KOPT-K1 (cell line): ENCODE data around the gene ATG2B.
"Not testable (repeated sequence)": the region's sequence is repeated elsewhere in the genome, so short reads cannot be mapped to it uniquely, and the experiment has no call there.

Experiments used
- H3K27ac ChIP-seq: fragments of 200-600 bp; sonication (generic); 2 replicates; pipeline ENCODE4 v1.5.1; 2016; ENCODE audit warnings: antibody characterized with exemption, mild to moderate bottlenecking, low read depth, low read length; ENCODE audit not compliant: poor library complexity, severe bottlenecking
- H3K36me3 ChIP-seq: fragments of 200-600 bp; sonication (generic); 2 replicates; pipeline ENCODE4 v1.5.1; 2017; ENCODE audit warnings: antibody characterized with exemption, mild to moderate bottlenecking, low read length, moderate library complexity; ENCODE audit not compliant: insufficient read depth
- H3K9me3 ChIP-seq: fragments of 200-600 bp; sonication (generic); 2 replicates; pipeline ENCODE4 v1.5.1; 2017; ENCODE audit warnings: antibody characterized with exemption, low read length, mild to moderate bottlenecking; ENCODE audit not compliant: insufficient read depth, poor library complexity, severe bottlenecking

The ATG2B gene

DNA sequence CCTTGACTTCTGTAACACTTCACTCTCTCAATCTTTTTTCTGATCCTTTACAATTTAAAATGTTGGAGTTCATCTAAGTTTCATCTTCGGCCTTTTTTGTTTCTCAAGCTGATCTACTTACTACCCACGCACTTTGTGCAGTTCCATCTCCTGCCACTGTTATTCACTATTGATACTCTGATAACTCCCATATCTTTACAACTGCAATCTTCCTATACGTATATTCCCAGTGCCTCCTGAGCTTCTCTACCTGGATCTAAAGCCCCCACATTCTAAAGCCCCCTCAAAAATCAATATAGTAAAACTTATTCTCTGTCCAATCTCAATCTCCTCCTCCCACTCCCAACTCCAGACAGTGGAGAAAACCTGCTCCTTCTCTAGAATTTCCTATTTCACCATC lies 5.9 kb downstream of the ATG2B start:
- H3K36me3 ChIP-seq = no peaks in the 10 kb centered on the region
- no peak overlapping the region for H3K27ac ChIP-seq
- H3K9me3 ChIP-seq = no peaks in the 10 kb centered on the region

DNA sequence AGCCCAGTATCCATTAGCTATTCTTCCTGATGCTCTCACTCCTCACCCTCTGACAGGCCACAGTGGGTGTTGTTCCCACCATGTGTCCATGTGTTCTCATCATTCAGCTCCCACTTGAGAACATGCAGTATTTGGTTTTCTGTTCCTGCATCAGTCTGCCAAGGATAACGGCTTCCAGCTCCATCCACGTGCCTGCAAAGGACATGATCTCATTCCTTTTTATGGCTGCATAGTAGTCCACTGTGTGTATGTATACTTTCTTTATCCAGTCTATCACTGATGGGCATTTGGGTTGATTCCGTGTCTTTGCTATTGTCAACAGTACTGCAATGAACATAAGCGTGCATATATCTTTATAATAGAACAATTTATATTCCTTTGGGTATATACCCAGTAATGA lies 8.9 kb downstream of the ATG2B start:
- Histone ChIP-seq H3K9me3 (no peaks in the 10 kb centered on the region), H3K27ac (no peak overlapping the region), H3K36me3 (no peaks in the 10 kb centered on the region)

DNA sequence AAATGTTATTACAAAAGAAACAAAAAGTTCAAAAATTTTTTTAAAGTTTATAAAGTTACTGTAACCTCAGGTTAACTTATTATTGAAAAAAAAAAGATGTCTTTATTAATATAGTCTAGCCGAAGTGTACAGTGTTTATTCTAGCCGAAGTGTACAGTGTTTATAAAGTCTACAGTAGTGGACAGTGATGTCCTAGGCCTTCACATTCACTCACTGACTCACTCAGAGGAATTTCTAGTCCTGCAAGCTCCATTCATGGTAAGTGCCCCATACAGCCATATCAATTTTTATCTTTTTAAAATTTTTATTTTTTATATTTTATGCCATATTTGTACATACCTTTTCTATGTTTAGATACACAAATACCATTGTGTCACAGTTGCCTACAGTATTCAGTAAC lies 10.4 kb downstream of the ATG2B start:
- no peaks in the 10 kb centered on the region for H3K9me3 ChIP-seq
- H3K36me3 ChIP-seq = no peaks in the 10 kb centered on the region
- no peak overlapping the region for H3K27ac ChIP-seq

DNA sequence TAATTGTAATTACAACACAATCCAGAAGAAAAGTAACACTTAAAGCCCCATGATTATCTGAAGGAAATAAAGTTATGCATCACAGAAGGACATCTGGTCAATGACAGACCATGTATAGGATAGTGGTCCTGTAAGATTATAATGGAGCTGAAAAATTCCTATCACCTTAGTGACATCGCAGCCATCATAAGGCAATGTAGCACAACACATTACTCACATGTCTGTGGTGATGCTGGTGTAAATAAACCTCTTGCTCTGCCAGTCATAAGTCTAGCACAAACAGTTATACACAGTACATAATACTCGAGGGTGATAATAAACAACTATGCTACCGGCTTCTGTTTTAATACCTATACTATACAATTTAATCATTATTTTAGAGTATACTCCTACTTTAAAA lies 11.2 kb downstream of the ATG2B start:
- no peak overlapping the region for H3K27ac ChIP-seq
- no peaks in the 10 kb centered on the region for H3K9me3 ChIP-seq
- no peaks in the 10 kb centered on the region for H3K36me3 ChIP-seq

DNA sequence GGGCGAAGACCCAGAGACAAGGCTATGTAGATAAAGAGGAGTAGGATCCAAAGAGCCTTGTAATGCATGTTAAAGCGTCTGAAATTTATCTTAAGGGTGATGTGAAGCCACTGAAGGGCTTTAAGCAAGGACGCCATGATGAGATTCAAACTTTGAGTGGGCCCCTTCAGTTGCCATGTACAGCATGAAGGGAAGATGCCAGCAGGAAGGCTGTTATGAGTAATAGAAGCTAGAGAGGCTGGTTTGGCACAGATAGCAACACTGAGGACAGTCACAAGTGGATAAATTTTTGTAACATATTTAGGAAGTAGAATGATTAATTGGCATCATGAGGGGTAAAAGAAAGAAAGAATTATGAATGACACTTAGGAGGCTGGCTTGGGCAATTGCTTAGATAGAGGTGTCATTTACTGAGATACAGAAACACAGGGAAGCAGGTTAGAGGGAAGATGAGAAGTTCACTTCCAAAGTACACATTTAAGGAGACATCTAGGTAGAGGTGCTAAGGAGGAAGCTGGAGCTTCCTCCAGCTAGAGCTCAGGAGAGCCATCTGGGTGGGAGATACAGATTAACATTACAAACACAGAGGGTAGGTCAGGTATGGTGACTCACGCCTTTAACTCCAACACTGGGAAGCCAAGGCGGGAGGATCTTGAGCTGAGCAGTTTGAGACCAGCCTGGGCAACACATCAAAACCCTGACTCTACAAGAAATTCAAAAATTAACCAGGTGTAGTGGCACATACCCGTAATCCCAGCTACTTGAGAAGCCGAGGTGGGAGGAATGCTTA lies 13.7 kb downstream of the ATG2B start:
- Histone ChIP-seq H3K9me3 (no peaks in the 10 kb centered on the region), H3K36me3 (no peaks in the 10 kb centered on the region), H3K27ac (no peak overlapping the region)

DNA sequence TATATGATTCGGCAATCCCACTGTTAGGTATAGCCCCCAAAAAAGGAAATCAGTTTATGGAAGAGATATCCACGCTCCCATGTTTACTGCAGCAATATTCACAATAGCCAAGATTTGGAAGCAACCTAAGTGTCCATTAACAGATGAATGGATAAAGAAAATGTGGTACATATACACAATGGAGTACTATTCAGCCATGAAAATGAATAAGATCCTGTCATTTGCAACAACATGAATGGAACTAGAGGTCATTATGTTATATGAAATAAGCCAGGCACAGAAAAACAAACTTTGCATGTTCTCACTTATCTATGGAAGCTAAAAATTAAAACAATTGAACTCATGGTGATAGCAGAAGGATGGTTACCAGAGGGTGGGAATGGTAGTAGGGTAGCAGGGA lies 15.2 kb downstream of the ATG2B start:
- not testable (repeated sequence) for H3K9me3 ChIP-seq, H3K27ac ChIP-seq, H3K36me3 ChIP-seq

DNA sequence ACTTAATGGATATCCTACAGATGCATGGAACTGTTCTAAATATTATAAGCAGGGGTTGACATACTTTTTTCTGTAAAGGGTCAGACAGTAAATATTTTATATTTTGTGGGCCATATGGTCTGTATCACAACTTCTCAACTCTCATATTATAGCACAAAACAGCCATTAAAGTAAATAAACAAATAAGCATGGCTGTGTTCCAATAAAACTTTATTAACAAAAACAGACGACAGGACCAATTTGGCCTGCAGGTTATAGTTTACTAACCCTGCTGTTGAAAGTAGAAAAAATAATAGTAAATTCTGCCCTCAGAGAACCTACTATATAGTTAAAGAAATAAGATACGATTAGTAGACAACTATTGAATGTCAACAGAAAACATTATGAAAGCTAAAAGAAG lies 17.5 kb downstream of the ATG2B start:
- H3K9me3 ChIP-seq = no peaks in the 10 kb centered on the region
- H3K36me3 ChIP-seq = peaks cover 11% of the 10 kb centered on the region
- H3K27ac ChIP-seq = no peak overlapping the region

DNA sequence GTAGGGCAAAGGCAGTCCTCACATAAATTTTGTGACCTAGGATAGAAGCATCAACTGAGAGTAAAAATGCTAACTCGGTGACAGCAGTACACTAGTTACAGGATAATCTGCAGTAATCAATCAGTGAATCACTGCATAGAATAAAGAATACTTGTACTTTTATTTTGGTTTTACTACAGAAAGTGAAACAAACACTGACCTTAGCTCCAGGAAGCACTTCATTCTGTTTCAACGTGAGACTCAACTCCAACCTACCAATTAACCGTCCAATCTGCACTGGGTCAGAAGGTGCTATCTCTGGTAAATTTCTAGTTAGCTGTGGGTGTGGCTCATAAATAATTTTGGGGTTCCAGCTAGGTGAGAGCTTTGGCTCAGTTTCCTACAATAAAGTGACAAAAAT lies 21.8 kb downstream of the ATG2B start:
- H3K9me3 ChIP-seq = no peaks in the 10 kb centered on the region
- peaks cover 42% of the 10 kb centered on the region for H3K36me3 ChIP-seq
- H3K27ac ChIP-seq = no peak overlapping the region

DNA sequence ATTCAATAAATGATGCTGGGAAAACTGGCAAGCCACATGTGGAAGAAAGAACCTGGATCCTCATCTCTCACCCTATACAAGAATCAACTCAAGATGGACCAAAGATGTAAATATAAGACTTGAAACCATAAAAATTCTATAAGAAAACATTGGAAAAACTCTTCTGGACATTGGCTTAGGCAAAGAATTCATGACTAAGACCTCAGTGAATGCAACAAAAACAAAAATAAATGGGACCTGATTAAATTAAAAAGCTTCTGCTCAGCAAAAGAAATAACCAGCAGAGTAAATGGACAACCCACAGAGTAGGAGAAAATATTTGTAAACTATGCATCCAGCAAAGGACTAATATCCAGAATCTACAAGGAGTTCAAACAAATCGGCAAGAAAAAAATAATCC lies 24.6 kb downstream of the ATG2B start:
- Histone ChIP-seq H3K27ac (no peak overlapping the region), H3K36me3 (peaks cover 47% of the 10 kb centered on the region), H3K9me3 (no peaks in the 10 kb centered on the region)

DNA sequence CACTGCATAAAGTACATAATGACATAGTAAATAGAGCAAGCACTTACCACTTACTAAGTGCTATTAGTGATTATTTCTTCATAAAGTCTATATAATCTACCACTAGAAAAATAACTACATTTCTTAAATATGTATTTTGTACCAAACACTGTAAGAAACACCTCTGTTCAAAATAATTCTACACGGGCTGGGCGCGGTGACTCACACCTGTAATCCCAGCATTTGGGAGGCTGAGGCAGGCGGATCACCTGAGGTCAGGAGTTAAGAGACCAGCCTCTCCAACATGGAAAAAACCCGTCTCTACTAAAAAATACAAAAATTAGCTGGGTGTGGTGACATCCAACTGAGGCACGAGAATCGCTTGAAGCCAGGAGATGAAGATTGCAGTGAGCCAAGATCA lies 38.9 kb downstream of the ATG2B start:
- Histone ChIP-seq H3K36me3 (peaks cover 67% of the 10 kb centered on the region), H3K27ac (no peak overlapping the region), H3K9me3 (no peaks in the 10 kb centered on the region)

DNA sequence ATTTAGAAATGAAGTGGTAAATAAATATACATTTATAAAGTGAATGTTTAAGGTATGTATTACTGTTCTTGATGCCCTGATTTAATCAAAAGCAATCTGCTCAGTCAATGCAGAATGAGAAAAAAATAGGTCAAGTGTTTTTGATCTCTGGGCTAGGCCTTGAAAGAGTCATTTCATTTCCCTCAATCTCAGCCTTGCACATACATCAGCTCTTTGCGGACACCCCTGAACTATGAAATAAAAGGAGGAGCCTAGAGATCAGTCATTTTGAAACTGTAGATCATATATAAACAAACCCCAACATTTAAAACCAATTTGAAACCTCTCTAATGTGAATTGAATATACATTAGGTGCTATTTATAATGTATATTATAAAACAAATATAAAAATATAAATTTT lies 42.5 kb downstream of the ATG2B start:
- Histone ChIP-seq H3K36me3 (peaks cover 80% of the 10 kb centered on the region), H3K27ac (no peak overlapping the region), H3K9me3 (no peaks in the 10 kb centered on the region)

DNA sequence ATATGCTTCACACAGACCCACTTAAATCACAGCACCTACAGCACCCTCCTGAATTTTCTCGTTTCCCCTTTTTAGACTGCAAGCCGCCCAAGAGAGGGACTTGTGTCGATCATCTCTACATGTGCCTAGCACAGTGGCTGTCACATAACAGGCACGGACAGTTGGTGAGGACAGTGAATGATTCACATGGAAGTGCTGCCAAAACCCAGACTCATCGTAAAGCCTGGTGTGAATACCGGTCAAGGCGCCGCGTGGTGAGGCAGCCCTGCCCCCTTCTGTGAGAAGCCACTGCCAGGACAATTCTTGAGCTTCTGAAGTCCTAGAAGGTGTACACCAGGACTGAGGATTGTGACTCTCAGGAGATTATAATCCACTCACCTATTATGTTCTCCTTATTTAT lies 44.3 kb downstream of the ATG2B start:
- H3K36me3 ChIP-seq = peaks cover 80% of the 10 kb centered on the region

DNA sequence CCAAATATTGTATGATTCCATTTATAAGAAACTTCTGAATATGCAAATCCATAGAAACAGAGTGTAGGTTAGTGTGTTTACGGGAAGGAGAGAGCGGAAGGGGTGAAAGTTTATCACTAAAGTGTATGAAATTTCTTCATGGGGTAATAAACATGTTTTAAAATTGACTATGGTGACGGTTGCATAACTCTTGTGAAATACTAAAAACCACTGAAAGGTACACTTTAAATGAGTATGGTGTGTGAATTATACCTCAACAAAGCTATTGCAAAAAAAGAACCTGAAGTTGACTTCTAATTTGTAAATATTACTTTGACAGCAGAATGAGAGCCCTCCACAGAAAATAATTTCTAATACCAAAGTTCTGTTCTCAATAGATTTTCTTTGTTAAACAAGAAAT lies 47.1 kb downstream of the ATG2B start:
- Histone ChIP-seq H3K36me3 (peaks cover 63% of the 10 kb centered on the region), H3K27ac (no peak overlapping the region), H3K9me3 (no peaks in the 10 kb centered on the region)

More for the DNA sequence above, 44.3 kb downstream of the ATG2B start:
- H3K9me3 ChIP-seq = no peaks in the 10 kb centered on the region
- H3K27ac ChIP-seq = no peak overlapping the region

DNA sequence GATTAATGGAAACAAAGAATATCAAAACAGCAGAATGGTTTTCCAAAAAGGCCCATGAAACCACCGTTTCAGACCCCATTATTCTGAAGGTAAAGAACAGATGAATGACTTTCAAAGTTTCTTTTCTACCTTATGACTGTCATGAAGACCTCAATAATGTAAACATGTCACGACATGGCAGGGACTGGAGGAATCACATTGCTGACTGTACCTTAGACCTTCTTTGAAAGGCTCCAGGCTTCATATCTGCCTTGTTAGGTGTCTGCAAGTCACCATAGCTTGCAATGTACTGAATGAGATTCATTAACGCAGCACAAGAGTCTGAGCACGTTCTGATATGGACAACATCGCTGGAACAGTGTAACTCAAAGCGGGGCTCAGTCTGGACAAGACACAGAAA lies 52.2 kb downstream of the ATG2B start:
- Histone ChIP-seq H3K27ac (no peak overlapping the region), H3K36me3 (peaks cover 77% of the 10 kb centered on the region), H3K9me3 (no peaks in the 10 kb centered on the region)

DNA sequence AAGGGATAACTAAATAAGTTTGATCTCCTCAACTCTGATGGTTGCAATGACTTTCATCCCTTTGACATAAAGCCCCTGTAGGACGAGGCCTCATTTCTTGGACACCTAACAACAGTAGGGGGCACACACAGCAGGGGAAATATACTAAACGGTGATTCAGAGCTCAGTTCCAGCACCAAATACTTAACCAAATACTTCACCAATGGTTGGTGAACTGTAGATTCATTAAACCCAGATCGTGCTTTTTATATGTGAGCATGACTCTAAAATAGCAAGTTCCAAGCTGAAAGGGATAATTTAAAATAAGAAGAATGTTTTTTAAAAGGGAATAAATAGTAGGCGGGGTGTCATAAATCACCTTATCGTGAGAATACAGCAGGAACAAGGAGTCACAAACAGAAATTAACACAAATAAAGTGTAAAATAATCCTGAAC lies 53.2 kb downstream of the ATG2B start:
- Histone ChIP-seq H3K36me3 (peaks cover 74% of the 10 kb centered on the region), H3K27ac (no peak overlapping the region), H3K9me3 (no peaks in the 10 kb centered on the region)

DNA sequence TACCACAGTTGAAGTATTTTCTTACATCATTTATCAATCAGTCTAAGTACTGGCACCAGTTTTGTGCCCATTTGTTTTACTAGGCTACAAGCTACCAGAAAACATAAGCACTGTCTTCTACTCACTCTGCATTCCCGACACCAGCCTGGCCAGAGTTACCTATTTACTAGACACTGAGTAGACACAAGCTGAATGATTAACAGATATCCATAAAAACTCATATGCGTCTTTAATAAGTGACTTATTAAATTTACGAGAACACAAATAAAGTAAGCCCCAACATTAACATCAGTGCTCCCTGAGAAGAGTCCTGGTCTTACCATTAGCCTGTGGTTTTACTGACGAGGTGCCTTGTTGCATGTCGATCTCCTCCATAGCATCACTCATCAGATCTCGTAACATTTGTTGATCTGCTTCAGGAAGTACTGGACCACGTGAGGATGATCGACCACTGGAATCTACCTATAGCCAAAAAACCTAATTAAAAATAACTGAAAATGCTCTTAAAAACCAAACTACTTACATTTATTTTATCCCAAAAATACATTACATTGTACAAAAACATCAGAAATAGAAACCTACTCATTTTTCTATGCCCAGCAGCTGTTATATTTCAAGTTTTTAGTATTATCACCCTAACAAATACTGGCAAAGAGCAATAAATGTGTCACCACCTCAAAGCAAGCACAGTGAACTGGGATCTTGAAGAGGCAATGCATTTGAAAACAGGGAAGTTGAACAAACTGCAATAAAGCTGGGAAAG lies 53.8 kb downstream of the ATG2B start:
- H3K36me3 ChIP-seq = peaks cover 74% of the 10 kb centered on the region
- no peaks in the 10 kb centered on the region for H3K9me3 ChIP-seq

More for the DNA sequence above, 53.8 kb downstream of the ATG2B start:
- H3K27ac ChIP-seq = no peak overlapping the region
